ENCODE measurements around the gene C1orf198. TPM values are rescaled to one million over a fixed set of nuclear protein-coding genes. Genes with fewer than 3 reads are reported as not detected.
A peak's percentile ranks its signal among the peaks of the same experiment; 100 is the strongest.

Gene C1orf198
- total RNA-seq, 1 donor from 2014 or later = 22.2 TPM

DNA sequence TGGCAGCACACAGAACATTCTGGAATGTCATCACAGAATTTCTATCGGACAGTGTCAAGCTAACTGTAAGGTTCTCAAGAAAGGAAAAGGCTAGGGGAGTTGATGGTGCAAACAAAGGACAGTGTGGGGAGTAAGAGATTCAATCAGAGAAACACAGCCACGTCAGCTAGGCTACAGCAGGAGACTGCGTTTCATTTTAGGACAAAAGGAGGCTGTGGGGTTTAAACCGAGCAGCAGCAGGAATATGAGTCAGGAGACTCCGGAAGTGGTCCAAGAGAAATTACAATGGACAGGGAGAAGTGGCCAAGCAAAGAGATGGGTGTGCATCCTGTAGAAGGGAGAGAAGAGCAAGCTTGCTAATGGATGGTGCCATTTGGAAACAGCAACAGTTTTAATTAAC is 37.4 kb upstream of the C1orf198 start:
- Mint-ChIP-seq H3K27me3 (ENCODE audit: unreplicated experiment) (peaks cover 5% of the 10 kb centered on the region), H3K4me1 (ENCODE audit: unreplicated experiment) (no peaks in the 10 kb centered on the region), H3K27ac (ENCODE audit: unreplicated experiment) (no peak overlapping the region), H3K36me3 (ENCODE audit: low read depth, unreplicated experiment) (peaks cover 36% of the 10 kb centered on the region), H3K4me3 (ENCODE audit: unreplicated experiment) (no peak overlapping the region), H3K9me3 (ENCODE audit: unreplicated experiment) (no peaks in the 10 kb centered on the region)
- DNase-seq (ENCODE audit: low spot score) = no peak
- TF ChIP-seq, protein P1, sequence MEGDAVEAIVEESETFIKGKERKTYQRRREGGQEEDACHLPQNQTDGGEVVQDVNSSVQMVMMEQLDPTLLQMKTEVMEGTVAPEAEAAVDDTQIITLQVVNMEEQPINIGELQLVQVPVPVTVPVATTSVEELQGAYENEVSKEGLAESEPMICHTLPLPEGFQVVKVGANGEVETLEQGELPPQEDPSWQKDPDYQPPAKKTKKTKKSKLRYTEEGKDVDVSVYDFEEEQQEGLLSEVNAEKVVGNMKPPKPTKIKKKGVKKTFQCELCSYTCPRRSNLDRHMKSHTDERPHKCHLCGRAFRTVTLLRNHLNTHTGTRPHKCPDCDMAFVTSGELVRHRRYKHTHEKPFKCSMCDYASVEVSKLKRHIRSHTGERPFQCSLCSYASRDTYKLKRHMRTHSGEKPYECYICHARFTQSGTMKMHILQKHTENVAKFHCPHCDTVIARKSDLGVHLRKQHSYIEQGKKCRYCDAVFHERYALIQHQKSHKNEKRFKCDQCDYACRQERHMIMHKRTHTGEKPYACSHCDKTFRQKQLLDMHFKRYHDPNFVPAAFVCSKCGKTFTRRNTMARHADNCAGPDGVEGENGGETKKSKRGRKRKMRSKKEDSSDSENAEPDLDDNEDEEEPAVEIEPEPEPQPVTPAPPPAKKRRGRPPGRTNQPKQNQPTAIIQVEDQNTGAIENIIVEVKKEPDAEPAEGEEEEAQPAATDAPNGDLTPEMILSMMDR (IDR thresholded peaks at IDR 0.05; ENCODE audit: unreplicated experiment) = no peak

- H3K4me3 Mint-ChIP-seq (ENCODE audit: unreplicated experiment) = no peak overlapping the region
- H3K27me3 Mint-ChIP-seq (ENCODE audit: unreplicated experiment) = peaks cover 2% of the 10 kb centered on the region
- DNase-seq (ENCODE audit: low spot score) = no peak
- TF ChIP-seq, protein P1 (IDR thresholded peaks at IDR 0.05; ENCODE audit: unreplicated experiment) = no peak
- no peaks in the 10 kb centered on the region for H3K9me3 Mint-ChIP-seq (ENCODE audit: unreplicated experiment)
- H3K36me3 Mint-ChIP-seq (ENCODE audit: low read depth, unreplicated experiment) = peaks cover 14% of the 10 kb centered on the region
- H3K4me1 Mint-ChIP-seq (ENCODE audit: unreplicated experiment) = no peaks in the 10 kb centered on the region
- no peak overlapping the region for H3K27ac Mint-ChIP-seq (ENCODE audit: unreplicated experiment)
These were observed 34.1 kb upstream of the C1orf198 start for GRCh38 chr1:230902349-230902923.

DNA sequence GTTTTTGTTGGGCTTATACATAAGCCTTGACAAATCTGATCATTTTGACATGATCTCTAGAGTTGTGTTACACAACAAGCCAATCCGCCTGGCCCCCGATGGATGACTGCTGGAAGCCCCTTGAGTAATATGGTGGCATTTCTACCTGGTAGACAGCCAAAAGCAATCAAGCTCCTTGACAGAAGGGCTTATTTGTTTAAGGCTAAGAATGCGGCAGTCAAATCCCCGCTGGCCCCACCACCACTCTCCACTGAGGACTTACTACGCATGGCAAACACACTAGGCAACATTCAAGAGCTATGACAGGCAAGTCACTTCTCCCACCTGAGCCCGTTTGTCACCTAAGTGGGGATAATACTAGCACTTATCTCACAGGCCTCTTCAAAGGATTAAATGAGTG is 33.4 kb upstream of the C1orf198 start:
- H3K9me3 Mint-ChIP-seq (ENCODE audit: unreplicated experiment) = no peaks in the 10 kb centered on the region
- H3K27me3 Mint-ChIP-seq (ENCODE audit: unreplicated experiment) = peaks cover 2% of the 10 kb centered on the region
- TF ChIP-seq, protein P1 (IDR thresholded peaks at IDR 0.05; ENCODE audit: unreplicated experiment) = no peak
- H3K4me1 Mint-ChIP-seq (ENCODE audit: unreplicated experiment) = no peaks in the 10 kb centered on the region
- H3K27ac Mint-ChIP-seq (ENCODE audit: unreplicated experiment) = no peak overlapping the region
- no peak for DNase-seq (ENCODE audit: low spot score)
- peaks cover 10% of the 10 kb centered on the region for H3K36me3 Mint-ChIP-seq (ENCODE audit: low read depth, unreplicated experiment)
- H3K4me3 Mint-ChIP-seq (ENCODE audit: unreplicated experiment) = no peak overlapping the region

DNA sequence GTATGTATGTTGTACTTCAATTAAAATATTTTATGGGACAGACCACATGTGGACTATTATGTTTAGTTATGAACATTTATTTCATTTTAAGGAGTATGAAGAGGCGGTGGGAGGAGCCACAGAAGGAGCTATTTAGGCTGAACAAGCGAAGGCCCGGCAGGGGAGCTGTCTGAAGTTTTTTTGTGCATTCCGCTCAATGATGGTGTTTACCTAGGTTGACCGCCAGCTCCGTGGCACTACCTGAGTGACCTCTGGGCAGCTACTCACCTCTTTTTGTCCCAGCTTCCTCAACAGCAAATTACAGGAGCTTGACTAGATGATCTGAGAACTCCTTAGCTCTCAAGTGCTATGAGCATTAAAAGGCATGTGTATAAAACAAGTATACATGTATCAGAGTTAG is 32.7 kb upstream of the C1orf198 start:
- TF ChIP-seq, protein P1 (IDR thresholded peaks at IDR 0.05; ENCODE audit: unreplicated experiment) = no peak
- Mint-ChIP-seq H3K4me3 (ENCODE audit: unreplicated experiment) (no peak overlapping the region), H3K36me3 (ENCODE audit: low read depth, unreplicated experiment) (peaks cover 9% of the 10 kb centered on the region), H3K27me3 (ENCODE audit: unreplicated experiment) (peaks cover 2% of the 10 kb centered on the region), H3K9me3 (ENCODE audit: unreplicated experiment) (no peaks in the 10 kb centered on the region), H3K27ac (ENCODE audit: unreplicated experiment) (no peak overlapping the region), H3K4me1 (ENCODE audit: unreplicated experiment) (no peaks in the 10 kb centered on the region)
- no peak for DNase-seq (ENCODE audit: low spot score)

DNA sequence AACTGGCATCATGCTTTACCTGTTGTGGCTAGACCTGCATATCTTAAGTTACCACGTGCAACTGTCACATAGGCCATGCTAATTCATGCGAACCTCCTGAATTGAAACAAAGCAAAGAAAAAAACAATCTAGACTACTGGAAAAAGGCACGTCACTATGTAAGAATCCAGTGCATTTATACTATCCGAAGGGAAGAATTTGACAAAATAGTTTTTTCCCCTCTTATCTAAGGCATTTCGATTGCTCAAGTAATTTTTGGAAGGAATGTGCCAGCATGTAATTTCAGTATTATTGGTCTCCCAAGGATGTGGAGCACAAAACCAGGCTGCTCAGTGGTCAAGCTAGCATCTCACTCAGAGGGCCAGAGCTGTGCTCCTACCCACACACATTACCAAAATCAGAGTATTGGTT is 31.5 kb upstream of the C1orf198 start:
- H3K4me1 Mint-ChIP-seq (ENCODE audit: unreplicated experiment) = no peaks in the 10 kb centered on the region
- H3K27me3 Mint-ChIP-seq (ENCODE audit: unreplicated experiment) = peaks cover 2% of the 10 kb centered on the region
- H3K4me3 Mint-ChIP-seq (ENCODE audit: unreplicated experiment) = no peak overlapping the region
- DNase-seq (ENCODE audit: low spot score) = no peak
- H3K36me3 Mint-ChIP-seq (ENCODE audit: low read depth, unreplicated experiment) = peaks cover 5% of the 10 kb centered on the region
- H3K9me3 Mint-ChIP-seq (ENCODE audit: unreplicated experiment) = no peaks in the 10 kb centered on the region
- peak overlapping the region; percentile 5 for H3K27ac Mint-ChIP-seq (ENCODE audit: unreplicated experiment)
- TF ChIP-seq, protein P1 (IDR thresholded peaks at IDR 0.05; ENCODE audit: unreplicated experiment) = no peak
